ENCODE data around the gene MYLK4.

DNA sequence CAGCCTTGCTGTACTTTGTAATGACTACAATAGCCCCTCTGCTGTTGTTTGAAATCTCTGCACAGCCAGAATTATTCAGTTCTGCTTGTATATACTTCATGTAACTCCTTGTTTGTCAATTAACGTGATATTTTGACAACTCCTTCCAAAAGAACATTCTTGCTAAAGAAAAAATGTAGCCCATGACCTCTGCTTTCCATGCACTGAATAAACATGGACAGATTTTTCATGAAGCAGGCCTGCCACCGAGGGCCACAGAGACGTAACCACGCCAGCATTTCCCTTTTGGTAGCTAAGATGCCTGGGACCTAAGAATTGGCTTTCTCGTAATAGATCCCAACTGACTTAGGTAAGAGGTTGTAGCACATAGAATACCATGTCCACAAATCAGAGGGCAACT is 135.9 kb downstream of the MYLK4 start:
- TF ChIP-seq, protein P1, sequence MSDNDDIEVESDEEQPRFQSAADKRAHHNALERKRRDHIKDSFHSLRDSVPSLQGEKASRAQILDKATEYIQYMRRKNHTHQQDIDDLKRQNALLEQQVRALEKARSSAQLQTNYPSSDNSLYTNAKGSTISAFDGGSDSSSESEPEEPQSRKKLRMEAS (IDR thresholded peaks at IDR 0.05; ENCODE audit: insufficient read depth, insufficient read length), result no peak
- TF ChIP-seq, protein P2, sequence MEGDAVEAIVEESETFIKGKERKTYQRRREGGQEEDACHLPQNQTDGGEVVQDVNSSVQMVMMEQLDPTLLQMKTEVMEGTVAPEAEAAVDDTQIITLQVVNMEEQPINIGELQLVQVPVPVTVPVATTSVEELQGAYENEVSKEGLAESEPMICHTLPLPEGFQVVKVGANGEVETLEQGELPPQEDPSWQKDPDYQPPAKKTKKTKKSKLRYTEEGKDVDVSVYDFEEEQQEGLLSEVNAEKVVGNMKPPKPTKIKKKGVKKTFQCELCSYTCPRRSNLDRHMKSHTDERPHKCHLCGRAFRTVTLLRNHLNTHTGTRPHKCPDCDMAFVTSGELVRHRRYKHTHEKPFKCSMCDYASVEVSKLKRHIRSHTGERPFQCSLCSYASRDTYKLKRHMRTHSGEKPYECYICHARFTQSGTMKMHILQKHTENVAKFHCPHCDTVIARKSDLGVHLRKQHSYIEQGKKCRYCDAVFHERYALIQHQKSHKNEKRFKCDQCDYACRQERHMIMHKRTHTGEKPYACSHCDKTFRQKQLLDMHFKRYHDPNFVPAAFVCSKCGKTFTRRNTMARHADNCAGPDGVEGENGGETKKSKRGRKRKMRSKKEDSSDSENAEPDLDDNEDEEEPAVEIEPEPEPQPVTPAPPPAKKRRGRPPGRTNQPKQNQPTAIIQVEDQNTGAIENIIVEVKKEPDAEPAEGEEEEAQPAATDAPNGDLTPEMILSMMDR (IDR thresholded peaks at IDR 0.05; ENCODE audit: extremely low read depth in 1 of 2, insufficient read depth in 1 of 2, low read depth in 1 of 2, low read length in 2 of 2), result no peak
- no peak for TF ChIP-seq POLR2AphosphoS5 (IDR thresholded peaks at IDR 0.05; ENCODE audit: insufficient read depth, low read depth, low read length)
